B cell (primary cell): ENCODE results near the gene PLCB3. TPM values are rescaled to one million over a fixed set of nuclear protein-coding genes. Genes with fewer than 3 reads are reported as not detected.

Experiments used
- ATAC-seq: fragments of 200-7000 bp; cut with Tn5 transposase; one replicate; pipeline ENCODE4 v1.10.0; 2021; ENCODE audit warnings: low read depth, mild to moderate bottlenecking, moderate number of reproducible peaks, moderate library complexity
- CTCF ChIA-PET: fragments of 350-600 bp; sonication (Branson Sonifier 250); formaldehyde crosslinking; loops from one replicate; lab custom pipeline; 2021; ENCODE audit warnings: antibody characterized with exemption, inconsistent platforms; lab: Charles Lee
- POLR2A ChIA-PET: fragments of 350-600 bp; sonication (Branson Sonifier 250); formaldehyde crosslinking; loops from one replicate; lab custom pipeline; 2021; ENCODE audit warnings: antibody characterized with exemption; lab: Charles Lee
- DNase-seq: peaks from one replicate; pipeline ENCODE4 v3.0.0; 2013
- H2AFZ ChIP-seq: 2 replicates; pipeline ENCODE4 v1.6.1; 2012; ENCODE audit warnings: mild to moderate bottlenecking, low read depth, low read length; ENCODE audit not compliant: insufficient read depth, poor library complexity, severe bottlenecking
- H3K27ac ChIP-seq, 2 donors: 1 replicate in 1 of 2; 2 replicates in 1 of 2; pipeline ENCODE4 v1.5.1; 2012 to 2013; ENCODE audit warnings: low read length in 2 of 2, mild to moderate bottlenecking in 2 of 2, moderate library complexity in 1 of 2
- H3K27me3 ChIP-seq, 4 experiments: fragments of 200-600 bp in 1 of 4; sonication (generic) in 1 of 4; replicated peaks in 1 of 4; 1 replicate in 2 of 4; 2 replicates in 2 of 4; pipeline versions ENCODE4 v1.6.1 to v1.7.0; 2013 to 2016; ENCODE audit warnings: low read length in 3 of 4, mild to moderate bottlenecking in 2 of 4, mixed read lengths in 1 of 4, moderate library complexity in 1 of 4; ENCODE audit not compliant: insufficient read depth in 4 of 4, control insufficient read depth in 3 of 4; ENCODE audit errors: control extremely low read depth in 1 of 4
- H3K36me3 ChIP-seq, 2 experiments: replicated peaks in 1 of 2; 1 replicate in 1 of 2; 2 replicates in 1 of 2; pipeline versions ENCODE4 v1.6.1 to v1.7.1; 2013; ENCODE audit warnings: low read length in 1 of 2; ENCODE audit not compliant: insufficient read depth in 2 of 2, control insufficient read depth in 1 of 2; ENCODE audit errors: control extremely low read depth in 1 of 2, extremely low read depth in 1 of 2
- H3K4me1 ChIP-seq, 2 donors: fragments of 200-600 bp in 1 of 2; sonication (generic) in 1 of 2; 1 replicate in 1 of 2; 2 replicates in 1 of 2; pipeline versions ENCODE4 v1.5.1 to v1.6.1; 2013 to 2017; ENCODE audit warnings: low read length in 2 of 2; ENCODE audit not compliant: control insufficient read depth in 2 of 2, insufficient read depth in 2 of 2
- H3K4me2 ChIP-seq: replicated peaks from 2 replicates; pipeline ENCODE3; 2012; ENCODE audit warnings: mild to moderate bottlenecking, low read depth, low read length; ENCODE audit not compliant: poor library complexity, severe bottlenecking
- H3K4me3 ChIP-seq, 5 experiments: fragments of 200-600 bp in 1 of 5; sonication (generic) in 1 of 5; 1 replicate in 3 of 5; 2 replicates in 2 of 5; pipeline versions ENCODE4 v1.5.1 to v1.7.0; 2011 to 2016; ENCODE audit warnings: low read length in 4 of 5, mild to moderate bottlenecking in 4 of 5, low read depth in 2 of 5, control low read depth in 1 of 5, moderate library complexity in 1 of 5; ENCODE audit not compliant: insufficient read depth in 1 of 5; ENCODE audit errors: control extremely low read depth in 1 of 5, extremely low read depth in 1 of 5
- H3K79me2 ChIP-seq: fragments of 200-600 bp; sonication (generic); one replicate; pipeline ENCODE4 v1.6.0; 2016; ENCODE audit warnings: low read length; ENCODE audit not compliant: control insufficient read depth, insufficient read depth
- H3K9ac ChIP-seq: fragments of 200-600 bp; sonication (generic); 2 replicates; pipeline ENCODE4 v1.6.1; 2017; ENCODE audit warnings: mild to moderate bottlenecking, low read length, moderate library complexity
- H3K9me3 ChIP-seq, 3 donors: one replicate each; pipeline versions ENCODE4 v1.6.1 to v1.7.1; 2013; ENCODE audit warnings: low read length in 2 of 3; ENCODE audit not compliant: control insufficient read depth in 2 of 3, insufficient read depth in 1 of 3; ENCODE audit errors: control extremely low read depth in 1 of 3
- H4K20me1 ChIP-seq: 2 replicates; pipeline ENCODE4 v1.6.0; 2012; ENCODE audit warnings: mild to moderate bottlenecking, low read length; ENCODE audit not compliant: insufficient read depth, control insufficient read depth, poor library complexity, severe bottlenecking
- H3K27ac Mint-ChIP-seq: one replicate; pipeline ENCODE4 v1.8.0; 2021; ENCODE audit warnings: mixed read lengths
- H3K27me3 Mint-ChIP-seq: one replicate; pipeline ENCODE4 v1.8.0; 2021; ENCODE audit warnings: mixed read lengths
- H3K4me1 Mint-ChIP-seq: one replicate; pipeline ENCODE4 v1.8.0; 2021; ENCODE audit warnings: mixed read lengths
- H3K4me3 Mint-ChIP-seq: one replicate; pipeline ENCODE4 v1.8.0; 2021; ENCODE audit warnings: mixed read lengths
- H3K9me3 Mint-ChIP-seq: one replicate; pipeline ENCODE4 v1.8.0; 2022; ENCODE audit warnings: mixed read lengths; ENCODE audit not compliant: insufficient read depth
- EZH2 ChIP-seq: IDR thresholded peaks from 2 replicates; pipeline ENCODE4 v1.6.1; 2012; ENCODE audit warnings: borderline replicate concordance, low read depth, mild to moderate bottlenecking, moderate library complexity, low read length; ENCODE audit not compliant: insufficient read depth, poor library complexity, severe bottlenecking
- WGBS: methylation state at CpG from one replicate; pipeline ENCODE4 v1.1.5; 2013; ENCODE audit warnings: missing lambda C conversion rate; ENCODE audit not compliant: insufficient coverage; 5-methylcytosine and 5-hydroxymethylcytosine counted together
- intact Hi-C: fragments of 100-400 bp; cut with micrococcal nuclease; formaldehyde crosslinking; loops from one replicate; pipeline ENCODE4 v1.10.0; 2022
- polyA plus RNA-seq: library from polyadenylated mRNA; depleted of rRNA; stranded (reverse); fragments of >200 nt; gene quantifications from 2 replicates; pipeline ENCODE4 v1.2.3, GENCODE V29; 2012
- total RNA-seq, 2 donors: library from RNA; stranded (reverse); fragments of 120-200 nt in 1 of 2; gene quantifications; 1 replicate in 1 of 2; 2 replicates in 1 of 2; pipeline versions ENCODE4 v1.2.3 to v1.2.4, GENCODE V29; 2013 to 2022
- TF ChIP-seq, protein P1 (sequence below): fragments of 200-600 bp; IDR thresholded peaks from one replicate; pipeline ENCODE4 v1.8.0; 2022; ENCODE audit warnings: antibody characterized with exemption, mild to moderate bottlenecking

The PLCB3 gene
- total and polyA plus RNA-seq, 2 donors (not counting 1 experiment from before 2014, with no cell fraction given), result 3.0 to 8.1 TPM

DNA sequence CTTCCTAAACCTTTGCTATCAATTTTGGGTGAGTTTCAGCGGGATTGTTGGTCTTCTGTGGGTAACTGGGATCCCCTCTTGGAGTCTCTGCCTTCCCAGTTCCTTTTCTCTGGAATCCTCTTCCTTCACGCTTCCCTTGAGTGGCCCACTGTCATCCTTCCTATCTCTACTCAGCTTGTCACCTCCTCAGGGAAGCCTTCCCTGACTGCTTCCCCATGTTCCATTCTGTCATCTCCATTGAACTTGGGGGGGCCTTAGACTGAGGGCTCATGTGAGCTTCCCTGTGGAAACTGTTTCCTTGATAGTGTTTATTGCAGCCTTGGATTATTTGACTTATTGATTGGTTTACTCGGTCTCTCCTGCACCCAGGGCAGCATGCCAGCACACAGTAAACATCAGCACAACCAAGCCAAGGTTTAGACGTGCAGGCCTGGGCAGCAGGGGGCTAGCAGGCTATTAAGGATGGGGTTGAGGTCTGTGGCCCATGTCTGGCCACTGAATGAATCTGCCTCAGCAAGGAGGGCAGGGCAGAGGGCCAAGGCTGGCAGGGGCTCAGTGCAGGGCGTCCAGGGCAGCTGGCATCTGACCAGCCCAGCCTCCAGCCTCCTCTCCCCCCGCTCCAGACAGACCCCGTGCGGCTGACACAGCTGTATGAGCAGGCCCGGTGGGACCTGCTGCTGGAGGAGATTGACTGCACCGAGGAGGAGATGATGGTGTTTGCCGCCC is 32.5 kb upstream of the PLCB3 start:
- no peaks in the 10 kb centered on the region for H3K27me3 ChIP-seq
- H3K4me1 Mint-ChIP-seq, result peaks cover 15% of the 10 kb centered on the region
- no peak overlapping the region for H3K27ac Mint-ChIP-seq
- H4K20me1 ChIP-seq, result peaks cover 30% of the 10 kb centered on the region
- 95% methylated on average over 6 of the region's 11 CpGs for WGBS
- TF ChIP-seq, protein P1, sequence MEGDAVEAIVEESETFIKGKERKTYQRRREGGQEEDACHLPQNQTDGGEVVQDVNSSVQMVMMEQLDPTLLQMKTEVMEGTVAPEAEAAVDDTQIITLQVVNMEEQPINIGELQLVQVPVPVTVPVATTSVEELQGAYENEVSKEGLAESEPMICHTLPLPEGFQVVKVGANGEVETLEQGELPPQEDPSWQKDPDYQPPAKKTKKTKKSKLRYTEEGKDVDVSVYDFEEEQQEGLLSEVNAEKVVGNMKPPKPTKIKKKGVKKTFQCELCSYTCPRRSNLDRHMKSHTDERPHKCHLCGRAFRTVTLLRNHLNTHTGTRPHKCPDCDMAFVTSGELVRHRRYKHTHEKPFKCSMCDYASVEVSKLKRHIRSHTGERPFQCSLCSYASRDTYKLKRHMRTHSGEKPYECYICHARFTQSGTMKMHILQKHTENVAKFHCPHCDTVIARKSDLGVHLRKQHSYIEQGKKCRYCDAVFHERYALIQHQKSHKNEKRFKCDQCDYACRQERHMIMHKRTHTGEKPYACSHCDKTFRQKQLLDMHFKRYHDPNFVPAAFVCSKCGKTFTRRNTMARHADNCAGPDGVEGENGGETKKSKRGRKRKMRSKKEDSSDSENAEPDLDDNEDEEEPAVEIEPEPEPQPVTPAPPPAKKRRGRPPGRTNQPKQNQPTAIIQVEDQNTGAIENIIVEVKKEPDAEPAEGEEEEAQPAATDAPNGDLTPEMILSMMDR, result no peak
- TF ChIP-seq EZH2, result no peak
- H2AFZ ChIP-seq, result no peak overlapping the region
- peaks cover 3 to 14% of the 10 kb centered on the region in 2 donors for H3K4me1 ChIP-seq
- peaks cover 20% of the 10 kb centered on the region for H3K79me2 ChIP-seq
- H3K9ac ChIP-seq, result no peak overlapping the region
- ATAC-seq (no peak), DNase-seq (no peak)
- H3K36me3 ChIP-seq, result peaks cover 0 to 56% of the 10 kb centered on the region in 2 experiments
- H3K27ac ChIP-seq, result peak overlapping the region in 1 of 2 donors; percentile 1
- intact Hi-C loops, result no loop called here
- H3K27me3 Mint-ChIP-seq, result no peaks in the 10 kb centered on the region
- no peak overlapping the region for H3K4me3 Mint-ChIP-seq
- POLR2A ChIA-PET, result interaction anchor here (0.8 to 0.9 kb wide), 2 partner anchors 8 to 13 kb away, joined by 3 to 8 read pairs; no protein-coding TSS in a partner anchor
- H3K4me3 ChIP-seq, result no peak overlapping the region
- no peaks in the 10 kb centered on the region for H3K9me3 Mint-ChIP-seq
- H3K4me2 ChIP-seq, result no peak overlapping the region
- no peaks in the 10 kb centered on the region for H3K9me3 ChIP-seq
- CTCF ChIA-PET, result interaction anchor here (2.1 to 6.9 kb wide), 2 partner anchors 13 to 32 kb away, joined by 8 to 62 read pairs; partner anchors contain the start of genes FERMT3 and PLCB3

DNA sequence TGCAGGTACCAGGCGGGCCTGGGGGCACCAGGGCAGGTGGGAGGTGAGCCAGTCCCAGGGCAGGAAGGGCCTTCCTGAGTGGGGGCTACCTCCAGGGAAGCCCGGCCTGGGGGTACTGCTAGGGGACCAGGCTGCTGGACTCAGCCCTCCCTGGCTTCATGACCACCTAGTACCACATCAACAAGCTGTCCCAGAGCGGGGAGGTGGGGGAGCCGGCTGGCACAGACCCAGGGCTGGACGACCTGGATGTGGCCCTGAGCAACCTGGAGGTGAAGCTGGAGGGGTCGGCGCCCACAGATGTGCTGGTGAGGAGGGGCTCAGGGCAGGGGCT is 32.0 kb upstream of the PLCB3 start:
- POLR2A ChIA-PET, result interaction anchor here (0.8 kb wide), 1 partner anchor 13 kb away, joined by 3 read pairs; no protein-coding TSS in a partner anchor
- DNase-seq (no peak), ATAC-seq (no peak)
- Histone ChIP-seq H3K4me1 (peaks cover 3 to 14% of the 10 kb centered on the region in 2 donors), H3K9ac (no peak overlapping the region), H4K20me1 (peaks cover 30% of the 10 kb centered on the region), H3K27ac (peak overlapping the region in 1 of 2 donors; percentile 1), H3K27me3 (no peaks in the 10 kb centered on the region), H2AFZ (no peak overlapping the region), H3K4me3 (no peak overlapping the region), H3K9me3 (no peaks in the 10 kb centered on the region), H3K79me2 (peaks cover 20% of the 10 kb centered on the region), H3K36me3 (peaks cover 0 to 60% of the 10 kb centered on the region in 2 experiments), H3K4me2 (no peak overlapping the region)
- no peaks in the 10 kb centered on the region for H3K27me3 Mint-ChIP-seq
- intact Hi-C loops, result no loop called here
- H3K9me3 Mint-ChIP-seq, result no peaks in the 10 kb centered on the region
- TF ChIP-seq EZH2, result no peak
- TF ChIP-seq, protein P1, result no peak
- H3K4me1 Mint-ChIP-seq, result peaks cover 15% of the 10 kb centered on the region
- no peak overlapping the region for H3K4me3 Mint-ChIP-seq
- CTCF ChIA-PET, result interaction anchor here (6.9 kb wide), 1 partner anchor 13 kb away, joined by 62 read pairs; the partner anchor contains the start of gene FERMT3
- WGBS, result 96% methylated on average over 5 of the region's 7 CpGs
- no peak overlapping the region for H3K27ac Mint-ChIP-seq
